K562 (cell line): ENCODE measurements around the gene CAPZB.

Experiments
- TF ChIP-seq, protein P1 (sequence below): sonication (generic); formaldehyde crosslinking; IDR thresholded peaks from 2 replicates; pipeline ENCODE4 v1.8.0; 2022; ENCODE audit warnings: missing genetic modification reagents, mild to moderate bottlenecking, moderate library complexity, borderline replicate concordance
- TF ChIP-seq, protein P2 (sequence below): sonication (generic); formaldehyde crosslinking; IDR thresholded peaks from 2 replicates; pipeline ENCODE4 v1.8.0; 2022; ENCODE audit warnings: mild to moderate bottlenecking, missing genetic modification reagents

DNA sequence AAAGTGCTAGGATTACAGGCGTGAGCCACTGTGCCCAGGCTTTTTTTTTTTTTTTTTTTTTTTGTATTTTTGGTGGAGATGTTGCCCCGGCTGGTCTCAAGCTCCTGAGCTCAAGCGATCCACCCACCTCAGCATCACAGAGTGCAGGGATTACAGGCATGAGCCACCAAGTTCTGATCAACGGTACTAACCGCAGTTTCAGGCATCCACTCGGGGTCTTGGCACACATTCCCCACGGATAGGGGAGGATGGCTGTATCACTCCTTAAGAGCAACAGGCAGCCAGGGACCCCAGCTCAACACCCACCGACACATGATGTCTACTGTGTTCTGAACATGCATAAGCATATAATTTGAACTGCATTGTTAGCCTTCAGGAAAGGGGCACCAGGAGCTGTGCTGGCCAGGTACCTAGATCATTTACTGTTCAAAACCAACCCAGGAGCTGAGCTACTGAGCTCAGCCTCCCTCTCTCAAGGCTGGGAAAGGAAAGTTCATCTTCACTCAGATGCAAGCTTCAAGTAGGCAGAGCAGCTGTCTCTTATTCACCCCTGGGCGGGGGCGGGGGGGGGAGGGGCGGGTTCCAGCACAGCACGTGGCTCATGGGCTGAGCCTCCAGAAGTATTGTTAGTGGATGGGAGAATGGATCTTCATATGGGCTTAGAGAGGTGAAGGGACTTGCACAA lies 24.7 kb downstream of the CAPZB start:
- TF ChIP-seq, protein P1, sequence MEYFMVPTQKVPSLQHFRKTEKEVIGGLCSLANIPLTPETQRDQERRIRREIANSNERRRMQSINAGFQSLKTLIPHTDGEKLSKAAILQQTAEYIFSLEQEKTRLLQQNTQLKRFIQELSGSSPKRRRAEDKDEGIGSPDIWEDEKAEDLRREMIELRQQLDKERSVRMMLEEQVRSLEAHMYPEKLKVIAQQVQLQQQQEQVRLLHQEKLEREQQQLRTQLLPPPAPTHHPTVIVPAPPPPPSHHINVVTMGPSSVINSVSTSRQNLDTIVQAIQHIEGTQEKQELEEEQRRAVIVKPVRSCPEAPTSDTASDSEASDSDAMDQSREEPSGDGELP (CRISPR knock-in tag), result no peak
- TF ChIP-seq, protein P2, sequence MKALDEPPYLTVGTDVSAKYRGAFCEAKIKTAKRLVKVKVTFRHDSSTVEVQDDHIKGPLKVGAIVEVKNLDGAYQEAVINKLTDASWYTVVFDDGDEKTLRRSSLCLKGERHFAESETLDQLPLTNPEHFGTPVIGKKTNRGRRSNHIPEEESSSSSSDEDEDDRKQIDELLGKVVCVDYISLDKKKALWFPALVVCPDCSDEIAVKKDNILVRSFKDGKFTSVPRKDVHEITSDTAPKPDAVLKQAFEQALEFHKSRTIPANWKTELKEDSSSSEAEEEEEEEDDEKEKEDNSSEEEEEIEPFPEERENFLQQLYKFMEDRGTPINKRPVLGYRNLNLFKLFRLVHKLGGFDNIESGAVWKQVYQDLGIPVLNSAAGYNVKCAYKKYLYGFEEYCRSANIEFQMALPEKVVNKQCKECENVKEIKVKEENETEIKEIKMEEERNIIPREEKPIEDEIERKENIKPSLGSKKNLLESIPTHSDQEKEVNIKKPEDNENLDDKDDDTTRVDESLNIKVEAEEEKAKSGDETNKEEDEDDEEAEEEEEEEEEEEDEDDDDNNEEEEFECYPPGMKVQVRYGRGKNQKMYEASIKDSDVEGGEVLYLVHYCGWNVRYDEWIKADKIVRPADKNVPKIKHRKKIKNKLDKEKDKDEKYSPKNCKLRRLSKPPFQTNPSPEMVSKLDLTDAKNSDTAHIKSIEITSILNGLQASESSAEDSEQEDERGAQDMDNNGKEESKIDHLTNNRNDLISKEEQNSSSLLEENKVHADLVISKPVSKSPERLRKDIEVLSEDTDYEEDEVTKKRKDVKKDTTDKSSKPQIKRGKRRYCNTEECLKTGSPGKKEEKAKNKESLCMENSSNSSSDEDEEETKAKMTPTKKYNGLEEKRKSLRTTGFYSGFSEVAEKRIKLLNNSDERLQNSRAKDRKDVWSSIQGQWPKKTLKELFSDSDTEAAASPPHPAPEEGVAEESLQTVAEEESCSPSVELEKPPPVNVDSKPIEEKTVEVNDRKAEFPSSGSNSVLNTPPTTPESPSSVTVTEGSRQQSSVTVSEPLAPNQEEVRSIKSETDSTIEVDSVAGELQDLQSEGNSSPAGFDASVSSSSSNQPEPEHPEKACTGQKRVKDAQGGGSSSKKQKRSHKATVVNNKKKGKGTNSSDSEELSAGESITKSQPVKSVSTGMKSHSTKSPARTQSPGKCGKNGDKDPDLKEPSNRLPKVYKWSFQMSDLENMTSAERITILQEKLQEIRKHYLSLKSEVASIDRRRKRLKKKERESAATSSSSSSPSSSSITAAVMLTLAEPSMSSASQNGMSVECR (CRISPR knock-in tag), result no peak
